Chondrocyte (in vitro differentiated cells): Measurements from ENCODE around the gene SEPTIN7. TPM values are rescaled to one million over a fixed set of nuclear protein-coding genes. Genes with fewer than 3 reads are reported as not detected.

ENCODE experiments used
- DNase-seq: peaks from one replicate; pipeline ENCODE4 v3.0.0; 2021; ENCODE audit warnings: mixed read lengths, low spot score
- H3K27ac Mint-ChIP-seq: one replicate; pipeline ENCODE4 v1.8.0; 2021; ENCODE audit warnings: mild to moderate bottlenecking, moderate library complexity, mixed read lengths; ENCODE audit not compliant: unreplicated experiment
- H3K27me3 Mint-ChIP-seq: 2 replicates; pipeline ENCODE4 v1.8.0; 2021; ENCODE audit warnings: low read depth, mixed read lengths
- H3K36me3 Mint-ChIP-seq: 2 replicates; pipeline ENCODE4 v1.8.0; 2021; ENCODE audit warnings: low read depth, mixed read lengths
- H3K4me1 Mint-ChIP-seq: 2 replicates; pipeline ENCODE4 v1.8.0; 2021; ENCODE audit warnings: low read depth, mild to moderate bottlenecking, mixed read lengths
- H3K4me3 Mint-ChIP-seq: one replicate; pipeline ENCODE4 v1.8.0; 2021; ENCODE audit warnings: mild to moderate bottlenecking, moderate library complexity, mixed read lengths; ENCODE audit not compliant: unreplicated experiment
- H3K9me3 Mint-ChIP-seq: 2 replicates; pipeline ENCODE4 v1.8.0; 2021; ENCODE audit warnings: low read depth, mixed read lengths
- total RNA-seq: library from RNA; stranded (reverse); gene quantifications from 3 replicates; pipeline ENCODE4 v1.2.1, GENCODE V29; 2021
- TF ChIP-seq, protein P1 (sequence below): fragments of 200-600 bp; sonication (generic); IDR thresholded peaks from 2 replicates; pipeline ENCODE4 v1.5.0; 2021; ENCODE audit warnings: antibody characterized with exemption, mild to moderate bottlenecking, moderate library complexity

SEPTIN7 gene
- total RNA-seq, 1 donor from 2014 or later, result 380 TPM

DNA sequence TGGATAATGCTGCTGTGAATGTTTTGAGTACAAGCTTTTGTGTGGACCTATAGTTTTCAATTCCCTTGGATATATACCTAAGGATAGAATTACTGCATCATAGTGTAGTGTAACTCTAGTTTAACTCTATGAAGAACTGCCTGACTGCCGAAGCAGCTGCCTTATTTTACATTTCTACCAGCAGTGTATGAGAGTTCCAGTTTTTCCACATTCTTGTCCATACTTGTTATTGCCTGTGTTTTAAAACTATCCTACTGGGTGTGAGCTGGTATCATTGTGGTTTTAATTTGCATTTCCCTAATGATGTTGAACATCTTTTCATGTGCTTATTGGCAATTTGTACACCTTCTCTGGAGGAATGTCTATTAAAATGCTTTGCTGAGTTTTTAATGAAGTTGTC, 15.7 kb downstream of the SEPTIN7 start:
- Mint-ChIP-seq H3K27me3 (no peaks in the 10 kb centered on the region), H3K27ac (no peak overlapping the region), H3K4me3 (no peak overlapping the region), H3K9me3 (peaks cover 23% of the 10 kb centered on the region), H3K36me3 (peaks cover 6% of the 10 kb centered on the region), H3K4me1 (peaks cover 78% of the 10 kb centered on the region)
- TF ChIP-seq, protein P1, sequence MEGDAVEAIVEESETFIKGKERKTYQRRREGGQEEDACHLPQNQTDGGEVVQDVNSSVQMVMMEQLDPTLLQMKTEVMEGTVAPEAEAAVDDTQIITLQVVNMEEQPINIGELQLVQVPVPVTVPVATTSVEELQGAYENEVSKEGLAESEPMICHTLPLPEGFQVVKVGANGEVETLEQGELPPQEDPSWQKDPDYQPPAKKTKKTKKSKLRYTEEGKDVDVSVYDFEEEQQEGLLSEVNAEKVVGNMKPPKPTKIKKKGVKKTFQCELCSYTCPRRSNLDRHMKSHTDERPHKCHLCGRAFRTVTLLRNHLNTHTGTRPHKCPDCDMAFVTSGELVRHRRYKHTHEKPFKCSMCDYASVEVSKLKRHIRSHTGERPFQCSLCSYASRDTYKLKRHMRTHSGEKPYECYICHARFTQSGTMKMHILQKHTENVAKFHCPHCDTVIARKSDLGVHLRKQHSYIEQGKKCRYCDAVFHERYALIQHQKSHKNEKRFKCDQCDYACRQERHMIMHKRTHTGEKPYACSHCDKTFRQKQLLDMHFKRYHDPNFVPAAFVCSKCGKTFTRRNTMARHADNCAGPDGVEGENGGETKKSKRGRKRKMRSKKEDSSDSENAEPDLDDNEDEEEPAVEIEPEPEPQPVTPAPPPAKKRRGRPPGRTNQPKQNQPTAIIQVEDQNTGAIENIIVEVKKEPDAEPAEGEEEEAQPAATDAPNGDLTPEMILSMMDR, result no peak
- DNase-seq, result no peak

DNA sequence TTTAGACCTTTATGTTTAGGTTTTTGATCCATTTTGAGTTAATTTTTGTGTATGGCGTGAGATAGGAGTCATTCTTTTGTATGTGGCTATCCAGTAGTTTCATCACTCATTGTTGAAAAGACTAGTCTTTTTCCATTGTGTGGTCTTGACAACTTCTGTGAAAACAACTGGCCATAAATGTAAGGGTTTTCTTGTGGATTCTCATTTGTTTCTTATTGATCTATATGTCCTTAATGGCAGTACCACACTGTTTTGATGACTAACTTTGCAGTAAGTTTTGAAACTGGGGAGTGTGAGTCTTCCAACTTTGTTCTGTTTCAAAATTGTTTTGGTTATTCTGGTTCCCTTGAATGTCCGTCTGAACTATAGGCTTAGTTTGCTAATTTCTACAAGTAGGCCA, 16.3 kb downstream of the SEPTIN7 start:
- H3K4me3 Mint-ChIP-seq, result no peak overlapping the region
- no peak overlapping the region for H3K27ac Mint-ChIP-seq
- H3K27me3 Mint-ChIP-seq, result no peaks in the 10 kb centered on the region
- H3K36me3 Mint-ChIP-seq, result peaks cover 6% of the 10 kb centered on the region
- peaks cover 78% of the 10 kb centered on the region for H3K4me1 Mint-ChIP-seq
- no peak for DNase-seq
- peaks cover 23% of the 10 kb centered on the region for H3K9me3 Mint-ChIP-seq
- TF ChIP-seq, protein P1, result no peak

DNA sequence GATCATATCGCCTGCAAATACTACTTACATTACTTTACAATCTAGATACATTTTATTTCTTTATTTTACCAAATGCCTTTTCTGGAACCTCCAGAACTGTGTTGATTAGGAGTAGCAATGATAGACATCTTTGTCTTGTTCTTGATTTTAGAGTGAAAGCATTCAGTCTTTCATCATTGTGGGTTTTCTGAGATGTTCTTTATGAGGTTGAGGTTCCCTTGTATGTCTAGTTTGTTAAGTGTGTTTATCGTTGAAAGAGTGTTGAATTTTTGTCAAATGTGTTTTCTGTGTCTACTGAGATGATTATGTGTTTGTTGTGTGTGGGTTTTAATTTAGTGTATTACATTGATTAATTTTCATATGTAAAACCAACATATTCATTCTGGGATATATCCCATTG, 17.1 kb downstream of the SEPTIN7 start:
- Mint-ChIP-seq H3K9me3 (peaks cover 26% of the 10 kb centered on the region), H3K27ac (peak overlapping the region; percentile 9), H3K4me3 (no peak overlapping the region), H3K27me3 (no peaks in the 10 kb centered on the region), H3K36me3 (peaks cover 8% of the 10 kb centered on the region), H3K4me1 (peaks cover 81% of the 10 kb centered on the region)
- DNase-seq, result no peak
- TF ChIP-seq, protein P1, result no peak

DNA sequence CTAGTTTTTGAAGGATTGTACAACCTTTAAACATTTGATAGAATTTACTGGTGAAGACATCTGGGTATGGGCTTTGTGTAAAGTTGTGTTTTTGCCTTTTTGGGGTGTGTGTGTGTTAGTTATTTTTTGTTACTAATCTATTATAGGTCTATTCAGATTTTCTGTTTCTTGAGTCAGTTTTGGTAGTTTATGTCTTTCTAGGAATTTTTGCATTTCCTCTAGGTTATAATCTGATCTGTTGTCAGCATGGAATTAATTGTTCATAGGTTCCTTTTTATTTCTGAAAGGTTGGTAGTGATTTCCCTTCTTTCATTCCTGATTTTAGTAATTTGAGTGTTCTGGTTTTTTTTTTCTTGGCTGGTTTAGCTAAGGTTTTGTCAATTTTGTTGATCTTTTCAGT, 17.7 kb downstream of the SEPTIN7 start:
- Mint-ChIP-seq H3K27me3 (no peaks in the 10 kb centered on the region), H3K27ac (peak overlapping the region; percentile 9), H3K4me3 (no peak overlapping the region), H3K9me3 (peaks cover 29% of the 10 kb centered on the region), H3K36me3 (peaks cover 11% of the 10 kb centered on the region), H3K4me1 (peaks cover 78% of the 10 kb centered on the region)
- no peak for DNase-seq
- TF ChIP-seq, protein P1, result no peak

DNA sequence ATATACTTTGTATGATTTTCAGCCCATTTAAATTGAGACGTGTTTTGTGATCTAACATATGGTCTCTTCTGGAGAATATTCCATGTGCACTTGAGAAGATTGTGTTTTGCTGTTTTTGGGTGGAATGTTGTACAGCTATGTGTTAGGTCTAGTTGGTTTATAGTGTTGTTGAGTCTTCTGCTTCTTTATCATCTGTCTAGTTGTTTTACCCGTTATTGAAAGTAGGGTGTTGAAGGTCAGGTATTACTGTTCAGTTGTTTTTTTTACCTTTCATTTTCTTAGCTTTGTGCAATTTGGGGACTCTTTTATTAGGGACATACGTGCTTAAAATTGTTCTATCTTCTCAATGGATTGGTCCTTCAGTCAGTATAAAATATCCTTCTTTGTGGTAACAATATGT, 18.5 kb downstream of the SEPTIN7 start:
- Mint-ChIP-seq H3K27ac (peak overlapping the region; percentile 34), H3K4me1 (peaks cover 72% of the 10 kb centered on the region), H3K9me3 (peaks cover 31% of the 10 kb centered on the region), H3K27me3 (no peaks in the 10 kb centered on the region), H3K36me3 (peaks cover 13% of the 10 kb centered on the region), H3K4me3 (no peak overlapping the region)
- TF ChIP-seq, protein P1, result no peak
- no peak for DNase-seq
